ENCODE measurements around the gene MT4. TPM values are rescaled to one million over a fixed set of nuclear protein-coding genes. Genes with fewer than 3 reads are reported as not detected.

Gene MT4
- total RNA-seq, 1 experiment from 2014 or later: not detected

GRCh38 chr16:56571525-56571924, 6.7 kb downstream of the MT4 start:
- Histone ChIP-seq H3K4me1 (no peaks in the 10 kb centered on the region), H3K9me3 (peaks cover 9% of the 10 kb centered on the region; the same call in 1 of the 2 replicates), H3K36me3 (ENCODE audit: control insufficient read depth, insufficient read depth, low read length) (no peaks in the 10 kb centered on the region), H3K4me3 (ENCODE audit: low read depth, low read length) (no peak overlapping the region), H3K27me3 (replicated peaks; ENCODE audit: control insufficient read depth, insufficient read depth, low read length) (no peaks in the 10 kb centered on the region; the same call in 1 of the 2 replicates)
- H3K4me1 Mint-ChIP-seq (ENCODE audit: low read depth, unreplicated experiment): no peaks in the 10 kb centered on the region
- no peaks in the 10 kb centered on the region for H3K36me3 Mint-ChIP-seq (ENCODE audit: insufficient read depth, unreplicated experiment)
- no peak overlapping the region for H3K4me3 Mint-ChIP-seq (ENCODE audit: unreplicated experiment)
- TF ChIP-seq CTCF (IDR thresholded peaks at IDR 0.05; ENCODE audit: insufficient read depth in 1 of 2, low read depth in 1 of 2, low read length in 1 of 2, severe bottlenecking in 1 of 2, unreplicated experiment in 1 of 2): no peak
- DNase-seq: no peak
- POLR2A ChIA-PET: no interaction called here
- peaks cover 25% of the 10 kb centered on the region for H3K9me3 Mint-ChIP-seq (ENCODE audit: unreplicated experiment)
- CTCF ChIA-PET: interaction anchor here (1.0 kb wide), 1 partner anchor 32 kb away, joined by 4 read pairs; no protein-coding TSS in a partner anchor
- no TSS peak for BruUV-seq (replicated peaks)
- intact Hi-C loops (cut with micrococcal nuclease; ENCODE audit: unreplicated experiment): no loop called here
- no peak overlapping the region for H3K27ac Mint-ChIP-seq (ENCODE audit: unreplicated experiment)
- peaks cover 14% of the 10 kb centered on the region for H3K27me3 Mint-ChIP-seq (ENCODE audit: insufficient read depth, unreplicated experiment)

- no peak for DNase-seq
- Mint-ChIP-seq H3K36me3 (ENCODE audit: insufficient read depth, unreplicated experiment) (no peaks in the 10 kb centered on the region), H3K4me3 (ENCODE audit: unreplicated experiment) (no peak overlapping the region), H3K4me1 (ENCODE audit: low read depth, unreplicated experiment) (no peaks in the 10 kb centered on the region), H3K27me3 (ENCODE audit: insufficient read depth, unreplicated experiment) (peaks cover 8% of the 10 kb centered on the region), H3K27ac (ENCODE audit: unreplicated experiment) (no peak overlapping the region), H3K9me3 (ENCODE audit: unreplicated experiment) (peaks cover 25% of the 10 kb centered on the region)
- no peak for TF ChIP-seq CTCF (IDR thresholded peaks at IDR 0.05; ENCODE audit: insufficient read depth in 1 of 2, low read depth in 1 of 2, low read length in 1 of 2, severe bottlenecking in 1 of 2, unreplicated experiment in 1 of 2)
- ChIA-PET CTCF (no interaction called here), POLR2A (no interaction called here)
- H3K27me3 ChIP-seq (replicated peaks; ENCODE audit: control insufficient read depth, insufficient read depth, low read length): no peaks in the 10 kb centered on the region; the same call in 1 of the 2 replicates
- no peaks in the 10 kb centered on the region for H3K36me3 ChIP-seq (ENCODE audit: control insufficient read depth, insufficient read depth, low read length)
- intact Hi-C loops (cut with micrococcal nuclease; ENCODE audit: unreplicated experiment): no loop called here
- BruUV-seq (replicated peaks): no TSS peak
- H3K9me3 ChIP-seq: peaks cover 9% of the 10 kb centered on the region; the same call in 1 of the 2 replicates
- no peaks in the 10 kb centered on the region for H3K4me1 ChIP-seq
- H3K4me3 ChIP-seq (ENCODE audit: low read depth, low read length): no peak overlapping the region
Observed at GRCh38 chr16:56574625-56575024, 9.8 kb downstream of the MT4 start.

- DNase-seq: peak; percentile 84 to 85
- Histone ChIP-seq H3K4me3 (ENCODE audit: low read depth, low read length) (no peak overlapping the region), H3K9me3 (peaks cover 9% of the 10 kb centered on the region; the same call in 1 of the 2 replicates), H3K36me3 (ENCODE audit: control insufficient read depth, insufficient read depth, low read length) (no peaks in the 10 kb centered on the region), H3K27me3 (replicated peaks; ENCODE audit: control insufficient read depth, insufficient read depth, low read length) (no peaks in the 10 kb centered on the region), H3K4me1 (no peaks in the 10 kb centered on the region)
- H3K9me3 Mint-ChIP-seq (ENCODE audit: unreplicated experiment): peaks cover 25% of the 10 kb centered on the region
- no peak overlapping the region for H3K4me3 Mint-ChIP-seq (ENCODE audit: unreplicated experiment)
- POLR2A ChIA-PET: no interaction called here
- no peaks in the 10 kb centered on the region for H3K36me3 Mint-ChIP-seq (ENCODE audit: insufficient read depth, unreplicated experiment)
- peak; percentile 64 to 77 for TF ChIP-seq CTCF (IDR thresholded peaks at IDR 0.05; ENCODE audit: insufficient read depth in 1 of 2, low read depth in 1 of 2, low read length in 1 of 2, severe bottlenecking in 1 of 2, unreplicated experiment in 1 of 2)
- CTCF ChIA-PET: interaction anchor here (0.8 to 1.4 kb wide), 4 partner anchors 8 to 125 kb away, joined by 3 to 10 read pairs (median 3); no protein-coding TSS in a partner anchor
- no peaks in the 10 kb centered on the region for H3K4me1 Mint-ChIP-seq (ENCODE audit: low read depth, unreplicated experiment)
- H3K27ac Mint-ChIP-seq (ENCODE audit: unreplicated experiment): peak overlapping the region; percentile 18
- peaks cover 8% of the 10 kb centered on the region for H3K27me3 Mint-ChIP-seq (ENCODE audit: insufficient read depth, unreplicated experiment)
- no TSS peak for BruUV-seq (replicated peaks)
- intact Hi-C loops (cut with micrococcal nuclease; ENCODE audit: unreplicated experiment): loop anchor here (1.0 to 2.0 kb wide), 3 partner anchors 24 to 212 kb away; no protein-coding TSS in a partner anchor
Observed at GRCh38 chr16:56576585-56577299, 11.9 kb downstream of the MT4 start.

Measured in Caco-2 (cell line).